Neural progenitor cell (in vitro differentiated cells): ENCODE results near the gene KIAA0753. TPM values are rescaled to one million over a fixed set of nuclear protein-coding genes. Genes with fewer than 3 reads are reported as not detected.
"Not testable (repeated sequence)": the region's sequence is repeated elsewhere in the genome, so short reads cannot be mapped to it uniquely, and the experiment has no call there.

ENCODE experiments used
- DNase-seq: peaks from one replicate; pipeline ENCODE4 v3.0.0-alpha.2; 2016; ENCODE audit warnings: low spot score
- H2AFZ ChIP-seq: fragments of 200-600 bp; sonication (generic); replicated peaks from 2 replicates; pipeline ENCODE4 v1.6.1; 2016; ENCODE audit warnings: antibody characterized with exemption
- H3F3A ChIP-seq: fragments of 200-600 bp; sonication (generic); 2 replicates; pipeline ENCODE4 v1.6.1; 2016; ENCODE audit warnings: antibody characterized with exemption, low read depth
- H3K27ac ChIP-seq: fragments of 200-600 bp; sonication (generic); 2 replicates; pipeline ENCODE4 v1.5.1; 2016; ENCODE audit warnings: mild to moderate bottlenecking
- H3K27me3 ChIP-seq: fragments of 200-600 bp; sonication (generic); 2 replicates; pipeline ENCODE4 v1.6.1; 2016; ENCODE audit warnings: mild to moderate bottlenecking, moderate library complexity
- H3K36me3 ChIP-seq: fragments of 200-600 bp; sonication (generic); 2 replicates; pipeline ENCODE4 v1.5.1; 2016
- H3K4me1 ChIP-seq: fragments of 200-600 bp; sonication (generic); 2 replicates; pipeline ENCODE4 v1.6.1; 2016; ENCODE audit warnings: mixed run types
- H3K4me2 ChIP-seq: fragments of 200-600 bp; sonication (generic); 2 replicates; pipeline ENCODE4 v1.6.1; 2016
- H3K4me3 ChIP-seq: fragments of 200-600 bp; sonication (generic); 2 replicates; pipeline ENCODE4 v1.5.1; 2016
- H3K79me2 ChIP-seq: fragments of 200-600 bp; sonication (generic); 2 replicates; pipeline ENCODE4 v1.6.1; 2016; ENCODE audit warnings: low read depth
- H3K9ac ChIP-seq: fragments of 200-600 bp; sonication (generic); 2 replicates; pipeline ENCODE4 v1.6.1; 2016
- H3K9me3 ChIP-seq: fragments of 200-600 bp; sonication (generic); 2 replicates; pipeline ENCODE4 v1.5.1; 2016; ENCODE audit warnings: low read depth
- H4K20me1 ChIP-seq: fragments of 200-600 bp; sonication (generic); 2 replicates; pipeline ENCODE4 v1.6.1; 2016; ENCODE audit warnings: low read depth
- H3K27ac Mint-ChIP-seq: 3 replicates; pipeline ENCODE4 v1.8.0; 2021; ENCODE audit warnings: mixed read lengths
- H3K27me3 Mint-ChIP-seq: 2 replicates; pipeline ENCODE4 v1.8.0; 2022; ENCODE audit warnings: low read depth, mild to moderate bottlenecking, inconsistent platforms, moderate library complexity, mixed read lengths; ENCODE audit not compliant: insufficient read depth
- H3K36me3 Mint-ChIP-seq: 3 replicates; pipeline ENCODE4 v1.8.0; 2021; ENCODE audit warnings: mixed read lengths
- H3K4me1 Mint-ChIP-seq: 3 replicates; pipeline ENCODE4 v1.8.0; 2021; ENCODE audit warnings: mixed read lengths
- H3K4me3 Mint-ChIP-seq: 3 replicates; pipeline ENCODE4 v1.8.0; 2021; ENCODE audit warnings: mild to moderate bottlenecking, moderate library complexity, mixed read lengths
- H3K9me3 Mint-ChIP-seq: 3 replicates; pipeline ENCODE4 v1.8.0; 2020; ENCODE audit warnings: mixed read lengths
- EZH2 ChIP-seq: fragments of 200-600 bp; sonication (generic); IDR thresholded peaks from 2 replicates; pipeline ENCODE4 v1.6.1; 2017; ENCODE audit warnings: antibody characterized with exemption, mild to moderate bottlenecking, moderate library complexity
- EZH2phosphoT487 ChIP-seq: fragments of 200-600 bp; sonication (generic); IDR thresholded peaks from 2 replicates; pipeline ENCODE4 v1.6.1; 2017; ENCODE audit warnings: antibody characterized with exemption
- total RNA-seq: library from RNA; depleted of rRNA; stranded (reverse); fragments of >200 nt; gene quantifications from 2 replicates; pipeline ENCODE4 v1.2.3, GENCODE V29; 2015; ENCODE audit warnings: low replicate concordance
- TF ChIP-seq, protein P1 (sequence below): fragments of 200-600 bp; sonication (generic); IDR thresholded peaks from 2 replicates; pipeline ENCODE4 v1.5.1; 2017; ENCODE audit warnings: antibody characterized with exemption, mild to moderate bottlenecking

KIAA0753 gene
- total RNA-seq, 1 donor from 2014 or later, result 24.1 TPM

DNA sequence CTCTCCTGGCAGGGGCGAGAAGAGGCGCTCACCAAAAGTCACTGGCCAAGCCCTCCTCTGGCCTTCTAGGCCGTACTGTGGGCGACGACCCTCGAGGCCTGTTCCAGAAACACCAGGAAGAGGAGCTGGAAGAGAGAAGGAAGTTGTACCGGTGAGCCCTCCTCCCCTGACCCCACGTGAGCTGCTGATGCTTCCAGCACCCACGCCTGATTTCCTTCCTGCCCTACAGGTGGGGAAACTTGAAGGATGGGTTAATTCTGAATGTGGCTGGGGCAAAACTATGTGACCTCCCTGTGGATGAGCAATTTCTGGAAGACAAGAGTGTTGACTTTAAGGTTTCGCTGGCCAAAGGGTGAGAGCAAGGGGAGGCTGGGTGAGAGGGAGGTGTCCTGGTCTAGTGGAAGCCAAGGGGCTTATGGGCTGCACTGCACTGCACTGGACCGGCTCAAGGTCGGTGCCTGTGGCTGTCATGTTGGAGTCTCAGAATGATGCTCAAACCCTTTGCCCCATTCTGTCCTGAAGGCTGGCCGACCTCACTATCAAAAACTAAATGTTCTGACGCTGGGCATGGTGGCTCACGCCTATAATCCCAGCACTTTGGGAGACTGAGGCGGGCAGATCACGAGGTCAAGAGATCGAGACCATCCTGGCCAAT lies 17.2 kb upstream of the KIAA0753 start:
- peaks cover 26% of the 10 kb centered on the region for H3K4me1 Mint-ChIP-seq
- no peak overlapping the region for H3K4me2 ChIP-seq
- TF ChIP-seq EZH2phosphoT487, result no peak
- TF ChIP-seq, protein P1, sequence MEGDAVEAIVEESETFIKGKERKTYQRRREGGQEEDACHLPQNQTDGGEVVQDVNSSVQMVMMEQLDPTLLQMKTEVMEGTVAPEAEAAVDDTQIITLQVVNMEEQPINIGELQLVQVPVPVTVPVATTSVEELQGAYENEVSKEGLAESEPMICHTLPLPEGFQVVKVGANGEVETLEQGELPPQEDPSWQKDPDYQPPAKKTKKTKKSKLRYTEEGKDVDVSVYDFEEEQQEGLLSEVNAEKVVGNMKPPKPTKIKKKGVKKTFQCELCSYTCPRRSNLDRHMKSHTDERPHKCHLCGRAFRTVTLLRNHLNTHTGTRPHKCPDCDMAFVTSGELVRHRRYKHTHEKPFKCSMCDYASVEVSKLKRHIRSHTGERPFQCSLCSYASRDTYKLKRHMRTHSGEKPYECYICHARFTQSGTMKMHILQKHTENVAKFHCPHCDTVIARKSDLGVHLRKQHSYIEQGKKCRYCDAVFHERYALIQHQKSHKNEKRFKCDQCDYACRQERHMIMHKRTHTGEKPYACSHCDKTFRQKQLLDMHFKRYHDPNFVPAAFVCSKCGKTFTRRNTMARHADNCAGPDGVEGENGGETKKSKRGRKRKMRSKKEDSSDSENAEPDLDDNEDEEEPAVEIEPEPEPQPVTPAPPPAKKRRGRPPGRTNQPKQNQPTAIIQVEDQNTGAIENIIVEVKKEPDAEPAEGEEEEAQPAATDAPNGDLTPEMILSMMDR, result no peak
- no peak for TF ChIP-seq EZH2
- no peak overlapping the region for H2AFZ ChIP-seq
- H3K9ac ChIP-seq, result no peak overlapping the region
- H3K36me3 Mint-ChIP-seq, result peaks cover 1% of the 10 kb centered on the region
- H3K4me1 ChIP-seq, result peaks cover 27% of the 10 kb centered on the region
- H3K27ac Mint-ChIP-seq, result no peak overlapping the region
- peaks cover 56% of the 10 kb centered on the region for H3K27me3 Mint-ChIP-seq
- peaks cover 20% of the 10 kb centered on the region for H3F3A ChIP-seq
- H3K27ac ChIP-seq, result no peak overlapping the region
- H3K4me3 ChIP-seq, result peak overlapping the region; percentile 44
- DNase-seq, result no peak
- peaks cover 80% of the 10 kb centered on the region for H3K27me3 ChIP-seq
- peaks cover 8% of the 10 kb centered on the region for H4K20me1 ChIP-seq
- H3K4me3 Mint-ChIP-seq, result peak overlapping the region; percentile 75
- H3K9me3 ChIP-seq, result no peaks in the 10 kb centered on the region
- peaks cover 2% of the 10 kb centered on the region for H3K9me3 Mint-ChIP-seq
- no peaks in the 10 kb centered on the region for H3K36me3 ChIP-seq
- peaks cover 5% of the 10 kb centered on the region for H3K79me2 ChIP-seq

GRCh38 chr17:6656797-6657632 lies 16.5 kb upstream of the KIAA0753 start:
- H3K27ac ChIP-seq, H3K9ac ChIP-seq, H3K27ac Mint-ChIP-seq, H3K36me3 Mint-ChIP-seq, H4K20me1 ChIP-seq, H3K9me3 Mint-ChIP-seq, H3K9me3 ChIP-seq, H2AFZ ChIP-seq, H3K36me3 ChIP-seq: not testable (repeated sequence)
- peaks cover 84% of the 10 kb centered on the region for H3K27me3 ChIP-seq
- Mint-ChIP-seq H3K4me3 (peak overlapping the region; percentile 75), H3K4me1 (peaks cover 33% of the 10 kb centered on the region), H3K27me3 (peaks cover 57% of the 10 kb centered on the region)
- peaks cover 20% of the 10 kb centered on the region for H3F3A ChIP-seq
- peak overlapping the region; percentile 44 for H3K4me3 ChIP-seq
- H3K4me2 ChIP-seq, result peak overlapping the region; percentile 81
- peaks cover 33% of the 10 kb centered on the region for H3K4me1 ChIP-seq
- TF ChIP-seq EZH2, result peak; percentile 31
- H3K79me2 ChIP-seq, result peaks cover 10% of the 10 kb centered on the region
- peak; percentile 33 for DNase-seq

DNA sequence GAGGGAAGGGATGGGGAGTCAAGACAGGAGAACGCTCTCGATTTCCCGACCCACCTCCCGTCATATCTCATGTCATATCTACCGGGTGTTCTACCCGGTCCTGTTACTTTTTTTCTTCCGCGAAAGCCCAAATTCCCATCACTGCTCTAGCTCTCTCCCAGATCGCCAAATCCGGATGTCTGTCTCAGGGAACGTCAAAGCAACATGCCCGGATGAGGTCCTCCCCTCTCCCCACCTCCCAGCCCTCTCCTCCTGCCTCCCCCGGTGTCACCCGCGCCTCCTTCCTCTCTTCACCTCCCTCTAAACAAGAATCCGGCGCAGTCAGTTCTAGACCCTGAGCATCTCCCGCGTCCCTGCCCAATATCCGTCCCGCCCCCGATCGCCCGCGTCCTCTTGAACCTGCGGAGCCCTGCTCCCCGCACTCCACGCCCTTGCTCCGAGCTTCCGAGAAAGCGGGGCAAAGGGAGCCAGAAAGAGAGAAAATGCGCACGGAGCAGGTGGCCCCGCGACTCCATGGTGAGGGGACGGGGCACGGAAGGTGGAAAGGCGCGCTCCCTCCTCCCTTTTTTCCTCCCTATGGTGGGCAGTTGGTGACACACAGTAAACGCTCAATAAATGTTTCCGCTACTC lies 15.3 kb upstream of the KIAA0753 start:
- H3K79me2 ChIP-seq, result peaks cover 14% of the 10 kb centered on the region
- Mint-ChIP-seq H3K27me3 (peaks cover 50% of the 10 kb centered on the region), H3K4me3 (peak overlapping the region; percentile 85), H3K4me1 (peaks cover 36% of the 10 kb centered on the region)
- DNase-seq, H3K9me3 Mint-ChIP-seq, H3K36me3 ChIP-seq, H4K20me1 ChIP-seq, H2AFZ ChIP-seq, H3K27ac Mint-ChIP-seq, H3K27ac ChIP-seq, H3K36me3 Mint-ChIP-seq, H3K9me3 ChIP-seq, H3K9ac ChIP-seq: not testable (repeated sequence)
- peak; percentile 70 for TF ChIP-seq EZH2
- H3K4me1 ChIP-seq, result peaks cover 33% of the 10 kb centered on the region
- peaks cover 77% of the 10 kb centered on the region for H3K27me3 ChIP-seq
- peak overlapping the region; percentile 90 for H3K4me2 ChIP-seq
- H3K4me3 ChIP-seq, result peak overlapping the region; percentile 81
- peaks cover 26% of the 10 kb centered on the region for H3F3A ChIP-seq
